Measurements from ENCODE around the gene CHRNA4.

DNA sequence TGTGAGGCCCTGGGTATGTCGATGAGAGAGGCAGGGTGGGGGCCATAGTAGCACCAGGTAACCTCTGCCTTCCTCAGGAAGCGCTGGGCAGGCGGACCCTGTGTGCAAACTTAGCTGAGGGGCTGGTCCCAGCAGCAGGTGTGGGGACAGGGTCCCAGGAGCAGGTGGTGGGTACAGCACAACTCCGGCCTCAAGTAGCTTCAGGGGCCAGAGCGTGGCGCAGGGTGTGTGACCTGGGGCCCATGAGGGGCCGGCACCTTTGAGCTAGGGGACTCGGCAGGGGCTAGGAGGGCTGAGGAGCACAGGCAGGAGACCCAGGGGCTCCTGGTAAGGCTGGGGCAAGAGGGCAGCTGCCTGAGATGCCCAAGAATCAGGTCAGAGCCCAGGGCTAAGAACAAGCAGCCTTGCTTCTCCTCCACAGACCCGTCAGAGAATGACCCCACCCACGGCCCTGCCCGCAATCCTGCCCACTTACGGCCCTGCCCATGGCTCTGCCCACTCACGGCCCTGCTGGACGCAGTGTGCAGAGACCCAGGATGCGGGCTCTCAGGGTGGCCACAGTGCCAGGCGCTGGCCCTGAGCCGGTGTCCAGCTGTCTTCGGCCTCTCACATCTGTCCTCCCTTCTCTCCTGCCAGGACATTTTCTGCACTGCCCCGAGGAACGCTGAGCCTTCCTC, 30.9 kb downstream of the CHRNA4 start:
- TF ChIP-seq, protein P1, sequence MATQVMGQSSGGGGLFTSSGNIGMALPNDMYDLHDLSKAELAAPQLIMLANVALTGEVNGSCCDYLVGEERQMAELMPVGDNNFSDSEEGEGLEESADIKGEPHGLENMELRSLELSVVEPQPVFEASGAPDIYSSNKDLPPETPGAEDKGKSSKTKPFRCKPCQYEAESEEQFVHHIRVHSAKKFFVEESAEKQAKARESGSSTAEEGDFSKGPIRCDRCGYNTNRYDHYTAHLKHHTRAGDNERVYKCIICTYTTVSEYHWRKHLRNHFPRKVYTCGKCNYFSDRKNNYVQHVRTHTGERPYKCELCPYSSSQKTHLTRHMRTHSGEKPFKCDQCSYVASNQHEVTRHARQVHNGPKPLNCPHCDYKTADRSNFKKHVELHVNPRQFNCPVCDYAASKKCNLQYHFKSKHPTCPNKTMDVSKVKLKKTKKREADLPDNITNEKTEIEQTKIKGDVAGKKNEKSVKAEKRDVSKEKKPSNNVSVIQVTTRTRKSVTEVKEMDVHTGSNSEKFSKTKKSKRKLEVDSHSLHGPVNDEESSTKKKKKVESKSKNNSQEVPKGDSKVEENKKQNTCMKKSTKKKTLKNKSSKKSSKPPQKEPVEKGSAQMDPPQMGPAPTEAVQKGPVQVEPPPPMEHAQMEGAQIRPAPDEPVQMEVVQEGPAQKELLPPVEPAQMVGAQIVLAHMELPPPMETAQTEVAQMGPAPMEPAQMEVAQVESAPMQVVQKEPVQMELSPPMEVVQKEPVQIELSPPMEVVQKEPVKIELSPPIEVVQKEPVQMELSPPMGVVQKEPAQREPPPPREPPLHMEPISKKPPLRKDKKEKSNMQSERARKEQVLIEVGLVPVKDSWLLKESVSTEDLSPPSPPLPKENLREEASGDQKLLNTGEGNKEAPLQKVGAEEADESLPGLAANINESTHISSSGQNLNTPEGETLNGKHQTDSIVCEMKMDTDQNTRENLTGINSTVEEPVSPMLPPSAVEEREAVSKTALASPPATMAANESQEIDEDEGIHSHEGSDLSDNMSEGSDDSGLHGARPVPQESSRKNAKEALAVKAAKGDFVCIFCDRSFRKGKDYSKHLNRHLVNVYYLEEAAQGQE (IDR thresholded peaks at IDR 0.05; ENCODE audit: borderline replicate concordance in 1 of 2, low read depth in 1 of 2, low read length in 2 of 2) = no peak
- TF ChIP-seq, protein P2, sequence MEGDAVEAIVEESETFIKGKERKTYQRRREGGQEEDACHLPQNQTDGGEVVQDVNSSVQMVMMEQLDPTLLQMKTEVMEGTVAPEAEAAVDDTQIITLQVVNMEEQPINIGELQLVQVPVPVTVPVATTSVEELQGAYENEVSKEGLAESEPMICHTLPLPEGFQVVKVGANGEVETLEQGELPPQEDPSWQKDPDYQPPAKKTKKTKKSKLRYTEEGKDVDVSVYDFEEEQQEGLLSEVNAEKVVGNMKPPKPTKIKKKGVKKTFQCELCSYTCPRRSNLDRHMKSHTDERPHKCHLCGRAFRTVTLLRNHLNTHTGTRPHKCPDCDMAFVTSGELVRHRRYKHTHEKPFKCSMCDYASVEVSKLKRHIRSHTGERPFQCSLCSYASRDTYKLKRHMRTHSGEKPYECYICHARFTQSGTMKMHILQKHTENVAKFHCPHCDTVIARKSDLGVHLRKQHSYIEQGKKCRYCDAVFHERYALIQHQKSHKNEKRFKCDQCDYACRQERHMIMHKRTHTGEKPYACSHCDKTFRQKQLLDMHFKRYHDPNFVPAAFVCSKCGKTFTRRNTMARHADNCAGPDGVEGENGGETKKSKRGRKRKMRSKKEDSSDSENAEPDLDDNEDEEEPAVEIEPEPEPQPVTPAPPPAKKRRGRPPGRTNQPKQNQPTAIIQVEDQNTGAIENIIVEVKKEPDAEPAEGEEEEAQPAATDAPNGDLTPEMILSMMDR (CRISPR knock-in tag; IDR thresholded peaks at IDR 0.05) = no peak
- TF ChIP-seq KDM5A (IDR thresholded peaks at IDR 0.05; ENCODE audit: borderline replicate concordance, low read length) (no peak), TSC22D2 (CRISPR knock-in tag; IDR thresholded peaks at IDR 0.05; ENCODE audit: borderline replicate concordance) (no peak)
